HG03066 (cell line): ENCODE measurements around the gene CTNNBIP1.
A peak's percentile ranks its signal among the peaks of the same experiment; 100 is the strongest.

ENCODE experiments used
- ATAC-seq: cut with Tn5 transposase; IDR thresholded peaks from one replicate; pipeline ENCODE4 v1.9.1; 2021; ENCODE audit warnings: low read depth; ENCODE audit not compliant: unreplicated experiment

CTNNBIP1 gene

GRCh38 chr1:9840176-9840575, 69.9 kb downstream of the CTNNBIP1 start:
- no peak for ATAC-seq

- ATAC-seq = no peak
Observed at GRCh38 chr1:9838946-9839345, 71.1 kb downstream of the CTNNBIP1 start.

GRCh38 chr1:9836632-9836960, 73.5 kb downstream of the CTNNBIP1 start:
- ATAC-seq = no peak

- ATAC-seq = no peak
Observed at GRCh38 chr1:9835758-9836631, 74.1 kb downstream of the CTNNBIP1 start.

GRCh38 chr1:9835404-9835757, 74.7 kb downstream of the CTNNBIP1 start:
- no peak for ATAC-seq

- no peak for ATAC-seq
Observed at GRCh38 chr1:9833632-9834031, 76.4 kb downstream of the CTNNBIP1 start.

GRCh38 chr1:9827558-9828185, 82.4 kb downstream of the CTNNBIP1 start:
- ATAC-seq = no peak

- no peak for ATAC-seq
Observed at GRCh38 chr1:9826616-9827015, 83.5 kb downstream of the CTNNBIP1 start.

- ATAC-seq = no peak
Observed at GRCh38 chr1:9826087-9826486, 84.0 kb downstream of the CTNNBIP1 start.

- ATAC-seq = no peak
Observed at GRCh38 chr1:9825093-9826074, 84.7 kb downstream of the CTNNBIP1 start.

- no peak for ATAC-seq
Observed at GRCh38 chr1:9824702-9825089, 85.4 kb downstream of the CTNNBIP1 start.

- ATAC-seq = peak; percentile 49
Observed at GRCh38 chr1:9823943-9824701, 85.9 kb downstream of the CTNNBIP1 start, which contains the start of gene CLSTN1. Gene CLSTN1 (minus strand): TSS chr1:9823965. CDS start chr1:9823733, 232 bp downstream.

- ATAC-seq = peak; percentile 12
Observed at GRCh38 chr1:9823693-9823942, 86.5 kb downstream of the CTNNBIP1 start.

GRCh38 chr1:9822897-9823692, 87.0 kb downstream of the CTNNBIP1 start:
- no peak for ATAC-seq

- ATAC-seq = no peak
Observed at GRCh38 chr1:9822490-9822889, 87.6 kb downstream of the CTNNBIP1 start.

GRCh38 chr1:9821710-9822109, 88.4 kb downstream of the CTNNBIP1 start:
- no peak for ATAC-seq

GRCh38 chr1:9820521-9820920, 89.5 kb downstream of the CTNNBIP1 start:
- no peak for ATAC-seq

- ATAC-seq = no peak
Observed at GRCh38 chr1:9817734-9818133, 92.3 kb downstream of the CTNNBIP1 start.

GRCh38 chr1:9816199-9816598, 93.9 kb downstream of the CTNNBIP1 start:
- ATAC-seq = no peak

GRCh38 chr1:9815150-9815549, 94.9 kb downstream of the CTNNBIP1 start:
- ATAC-seq = no peak
